Liver (tissue), 3 donors: Measurements from ENCODE around the gene NHP2.
A peak's percentile ranks its signal among the peaks of the same experiment; 100 is the strongest.

Experiments used
- ATF3 ChIP-seq: IDR thresholded peaks from 2 replicates; pipeline ENCODE4 v1.6.1; 2016; ENCODE audit warnings: antibody characterized with exemption
- CTCF ChIP-seq: fragments of 150-350 bp; IDR thresholded peaks from 2 replicates; pipeline ENCODE4 v1.5.1; 2017; ENCODE audit warnings: improper control_type of control experiment, low read depth, low read length; ENCODE audit not compliant: missing input control
- FOXA1 ChIP-seq: IDR thresholded peaks from 2 replicates; pipeline ENCODE4 v1.6.1; 2016; ENCODE audit warnings: antibody characterized with exemption
- GABPA ChIP-seq, 2 donors: IDR thresholded peaks in 1 of 2; conservative IDR thresholded peaks in 1 of 2; 2 replicates each; pipeline ENCODE4 v1.6.1; 2016; ENCODE audit warnings: antibody characterized with exemption in 2 of 2, mild to moderate bottlenecking in 1 of 2, moderate library complexity in 1 of 2
- JUND ChIP-seq, 2 donors: IDR thresholded peaks; 2 replicates each; pipeline ENCODE4 v1.6.1; 2016; ENCODE audit warnings: antibody characterized with exemption in 2 of 2
- MAX ChIP-seq: IDR thresholded peaks from 2 replicates; pipeline ENCODE4 v1.6.1; 2016; ENCODE audit warnings: antibody characterized with exemption
- NR2F2 ChIP-seq: IDR thresholded peaks from 2 replicates; pipeline ENCODE4 v1.6.1; 2016; ENCODE audit warnings: antibody characterized with exemption
- REST ChIP-seq: IDR thresholded peaks from 2 replicates; pipeline ENCODE4 v1.6.1; 2016; ENCODE audit warnings: antibody characterized with exemption, mild to moderate bottlenecking
- RXRA ChIP-seq, 2 donors: IDR thresholded peaks; 2 replicates each; pipeline ENCODE4 v1.6.1; 2017 to 2018; ENCODE audit warnings: antibody characterized with exemption in 2 of 2, mild to moderate bottlenecking in 1 of 2
- SP1 ChIP-seq: IDR thresholded peaks from 2 replicates; pipeline ENCODE4 v1.6.1; 2018; ENCODE audit warnings: antibody characterized with exemption, mild to moderate bottlenecking
- TAF1 ChIP-seq: conservative IDR thresholded peaks from 2 replicates; pipeline ENCODE4 v1.6.1; 2016; ENCODE audit warnings: antibody characterized with exemption, mild to moderate bottlenecking
- YY1 ChIP-seq: IDR thresholded peaks from 2 replicates; pipeline ENCODE4 v1.6.1; 2016; ENCODE audit warnings: antibody characterized with exemption, mild to moderate bottlenecking
- ZBTB33 ChIP-seq: IDR thresholded peaks from 2 replicates; pipeline ENCODE4 v1.6.1; 2016; ENCODE audit warnings: antibody characterized with exemption
- donor health status: healthy.
- donor health status: healthy.

- peak; percentile 48 for TF ChIP-seq CTCF
- TF ChIP-seq TAF1 = no peak
- TF ChIP-seq SP1 = no peak
- peak in 1 of 2 donors; percentile 68 for TF ChIP-seq RXRA (IDR thresholded peaks at IDR 0.05)
- no peak for TF ChIP-seq REST
- no peak for TF ChIP-seq ZBTB33
- no peak for TF ChIP-seq NR2F2
- no peak for TF ChIP-seq GABPA (IDR thresholded peaks at IDR 0.05 in 1 of 2, conservative IDR thresholded peaks at IDR 0.05 in 1 of 2)
- TF ChIP-seq YY1 = no peak
- TF ChIP-seq ATF3 = no peak
- no peak for TF ChIP-seq MAX
- TF ChIP-seq JUND (IDR thresholded peaks at IDR 0.05) = no peak
- TF ChIP-seq FOXA1 = no peak
Measured at GRCh38 chr5:178196986-178197385, 43.3 kb upstream of the NHP2 start.
